HPDE6-E6E7 (cell line): ENCODE results near the gene ESPNL.
A peak's percentile ranks its signal among the peaks of the same experiment; 100 is the strongest.

ENCODE experiments used
- DNase-seq: peaks from one replicate; pipeline ENCODE4 v3.0.0; 2011; ENCODE audit warnings: missing footprints; ENCODE audit errors: extremely low spot score

ESPNL gene

GRCh38 chr2:238142382-238143205, 42.5 kb downstream of the ESPNL start:
- DNase-seq = no peak

- peak; percentile 48 for DNase-seq
Measured at GRCh38 chr2:238143239-238143951, 43.3 kb downstream of the ESPNL start.

GRCh38 chr2:238144262-238144661, 44.1 kb downstream of the ESPNL start:
- no peak for DNase-seq

GRCh38 chr2:238145046-238145445, 44.9 kb downstream of the ESPNL start:
- no peak for DNase-seq

- no peak for DNase-seq
Measured at GRCh38 chr2:238145851-238146250, 45.7 kb downstream of the ESPNL start.

- no peak for DNase-seq
Measured at GRCh38 chr2:238146884-238147544, 46.9 kb downstream of the ESPNL start.

GRCh38 chr2:238148981-238149380, 48.8 kb downstream of the ESPNL start:
- DNase-seq = no peak

- DNase-seq = no peak
Measured at GRCh38 chr2:238149841-238150572, 49.9 kb downstream of the ESPNL start.

GRCh38 chr2:238150686-238151085, 50.5 kb downstream of the ESPNL start:
- no peak for DNase-seq

GRCh38 chr2:238151205-238151604, 51.1 kb downstream of the ESPNL start:
- DNase-seq = no peak

GRCh38 chr2:238151628-238152235, 51.6 kb downstream of the ESPNL start:
- no peak for DNase-seq

- DNase-seq = no peak
Measured at GRCh38 chr2:238152771-238153688, 52.9 kb downstream of the ESPNL start.

GRCh38 chr2:238154570-238154969, 54.4 kb downstream of the ESPNL start:
- no peak for DNase-seq

GRCh38 chr2:238155051-238155760, 55.1 kb downstream of the ESPNL start:
- no peak for DNase-seq

- DNase-seq = no peak
Measured at GRCh38 chr2:238155761-238156694, 55.9 kb downstream of the ESPNL start.

- DNase-seq = no peak
Measured at GRCh38 chr2:238157506-238158017, 57.4 kb downstream of the ESPNL start.

GRCh38 chr2:238158018-238158508, 57.9 kb downstream of the ESPNL start:
- DNase-seq = no peak

GRCh38 chr2:238158509-238159070, 58.5 kb downstream of the ESPNL start, which contains the start of gene ERFE:
ERFE (plus strand) TSS chr2:238158970; CDS start chr2:238159008, 38 bp downstream.
- DNase-seq = peak; percentile 39
